SIG-M5 (cell line): ENCODE data around the gene OR7G3.

Source experiments
- DNase-seq: peaks from one replicate; lab custom pipeline; 2025; lab: John Stamatoyannopoulos, UW

The OR7G3 gene

DNA sequence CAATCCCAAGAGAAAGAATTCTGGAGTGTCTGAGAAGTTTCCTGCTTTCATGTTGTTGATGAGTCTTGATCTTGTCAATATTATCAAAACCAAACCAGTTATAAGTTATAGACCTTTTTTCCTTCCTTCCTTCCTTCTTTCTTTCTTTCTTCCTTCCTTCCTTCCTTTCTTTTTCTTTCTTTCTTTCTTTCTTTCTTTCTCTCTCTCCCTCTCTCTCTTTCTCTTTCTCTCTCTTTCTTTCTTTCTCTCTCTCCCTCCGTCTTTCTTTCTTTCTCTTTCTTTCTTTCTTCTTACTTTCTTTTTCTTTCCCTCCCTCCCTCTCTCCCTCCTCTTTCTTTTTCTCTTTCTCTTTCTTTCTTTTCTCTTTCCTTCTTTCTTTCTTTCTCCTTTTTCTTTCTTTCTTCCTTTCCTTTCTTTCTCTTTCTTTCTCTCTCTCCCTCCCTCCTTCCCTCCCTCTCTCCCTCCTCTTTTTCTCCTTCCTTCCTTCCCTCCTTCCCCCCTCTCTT lies at the start of gene OR7G3:
TSS of gene OR7G3 (minus strand) at position 51 of the 506 bp plus-strand sequence. CDS start at position 51, 0 bp downstream.
- no peak for DNase-seq

GRCh38 chr19:9175326-9175725 lies 48.6 kb upstream of the OR7G3 start:
- DNase-seq: no peak

DNA sequence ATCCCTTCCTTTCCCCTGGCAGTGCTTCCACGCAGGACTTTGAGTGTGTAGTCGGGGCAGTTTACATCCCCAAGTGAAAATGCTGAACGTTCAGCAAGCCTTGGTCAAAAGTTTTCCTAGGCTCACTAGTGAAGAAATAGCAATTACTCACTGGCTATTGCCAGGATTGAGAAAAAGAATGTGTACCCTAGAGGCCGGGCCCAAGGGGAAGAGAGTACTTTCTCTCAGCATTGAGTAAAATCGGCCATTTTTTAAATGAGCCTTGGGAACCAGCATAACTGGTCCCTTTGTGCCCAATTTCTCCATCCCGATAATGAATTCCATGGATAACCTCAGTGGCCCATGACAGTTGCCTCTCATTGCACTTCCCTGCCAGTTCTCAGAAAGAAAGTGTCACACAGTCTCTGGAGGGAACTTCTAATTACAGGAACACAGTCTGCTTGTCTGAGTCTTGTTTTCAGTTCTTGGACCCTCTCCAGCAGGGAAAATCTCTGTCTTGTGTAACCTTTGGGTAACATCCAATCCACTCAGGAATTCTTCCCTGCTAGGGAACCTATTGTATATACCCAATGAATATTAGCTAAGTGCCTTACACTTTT lies 44.7 kb upstream of the OR7G3 start:
- DNase-seq: no peak

- DNase-seq: no peak
Measured at GRCh38 chr19:9166846-9167245, 40.1 kb upstream of the OR7G3 start.

DNA sequence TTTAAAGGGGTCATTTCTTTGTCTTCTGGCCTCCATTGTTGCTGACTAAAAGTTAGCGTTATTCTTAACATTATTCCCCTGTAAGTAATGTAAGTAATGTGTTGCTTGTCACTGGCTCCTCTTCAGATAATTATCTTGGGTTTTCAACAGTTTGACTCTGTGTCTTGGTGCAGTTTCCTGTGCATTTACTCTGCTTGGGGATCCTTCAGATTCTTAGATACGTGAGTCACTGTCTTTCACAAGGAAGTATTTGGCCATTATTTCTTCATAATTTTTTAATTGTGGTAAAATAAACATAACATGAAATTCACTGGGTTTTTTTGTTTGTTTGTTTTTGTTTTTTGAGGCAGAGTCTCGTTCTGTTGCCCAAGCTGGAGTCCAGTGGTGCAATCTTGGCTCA lies 38.5 kb upstream of the OR7G3 start:
- no peak for DNase-seq

DNA sequence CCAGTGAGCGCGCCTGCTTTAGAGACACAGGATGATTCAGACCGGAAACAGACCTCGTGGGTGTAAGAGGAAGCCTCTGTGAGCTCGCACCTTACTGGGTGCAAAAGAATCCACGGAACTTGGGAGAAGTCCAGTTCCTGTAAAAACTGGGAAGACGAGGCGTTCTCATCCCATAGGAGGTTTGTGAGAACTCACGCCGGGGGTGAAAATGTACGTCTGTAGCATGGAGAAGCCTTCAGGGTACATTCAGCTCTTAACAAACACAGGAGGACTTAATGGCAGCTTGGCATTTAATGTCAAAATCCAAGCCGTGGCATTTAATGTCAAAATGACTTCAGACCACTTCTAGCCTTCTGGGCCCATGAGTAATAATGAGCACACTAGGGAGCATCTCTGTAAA lies 34.7 kb upstream of the OR7G3 start:
- DNase-seq: no peak

- DNase-seq: no peak
Measured at GRCh38 chr19:9159891-9160290, 33.1 kb upstream of the OR7G3 start.

DNA sequence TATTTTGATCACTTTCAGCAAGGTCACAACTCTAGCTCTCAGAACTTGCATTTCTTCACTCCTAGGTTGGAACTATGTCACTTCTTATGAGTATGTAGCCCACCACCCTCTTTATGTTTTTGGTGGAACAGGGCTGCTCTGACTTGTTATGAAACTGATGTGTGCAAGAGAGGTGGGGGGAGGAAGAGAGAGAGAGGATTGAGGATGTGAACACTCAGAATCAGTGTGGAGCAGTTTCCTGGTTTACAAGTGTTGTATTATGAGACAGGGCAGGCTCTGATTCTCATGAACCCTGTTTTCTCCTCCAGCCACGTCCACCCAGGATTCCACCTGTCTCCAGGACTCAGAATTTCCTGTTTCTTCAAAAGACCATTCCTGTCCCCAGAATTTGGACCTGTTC lies 29.6 kb upstream of the OR7G3 start:
- DNase-seq: no peak

DNA sequence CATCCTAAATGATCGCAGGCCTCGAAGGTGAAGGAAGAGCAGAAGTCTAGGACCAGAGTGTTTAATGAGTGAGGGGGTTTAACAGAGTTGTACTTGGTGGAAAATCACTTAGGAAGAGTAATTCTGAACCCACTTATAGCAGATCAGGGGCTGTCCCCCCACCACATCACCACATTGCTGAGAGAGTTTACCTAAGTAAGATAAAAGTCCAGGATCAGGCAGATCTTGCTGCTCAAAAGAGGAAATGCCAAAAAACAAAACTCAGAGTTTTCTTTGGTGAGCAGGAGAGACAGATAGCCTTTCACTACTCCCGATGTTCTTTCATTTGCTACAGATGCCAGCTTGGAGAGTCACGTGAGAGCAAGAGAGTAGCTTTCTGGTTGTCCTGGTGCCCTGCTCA lies 28.8 kb upstream of the OR7G3 start:
- DNase-seq: no peak

DNA sequence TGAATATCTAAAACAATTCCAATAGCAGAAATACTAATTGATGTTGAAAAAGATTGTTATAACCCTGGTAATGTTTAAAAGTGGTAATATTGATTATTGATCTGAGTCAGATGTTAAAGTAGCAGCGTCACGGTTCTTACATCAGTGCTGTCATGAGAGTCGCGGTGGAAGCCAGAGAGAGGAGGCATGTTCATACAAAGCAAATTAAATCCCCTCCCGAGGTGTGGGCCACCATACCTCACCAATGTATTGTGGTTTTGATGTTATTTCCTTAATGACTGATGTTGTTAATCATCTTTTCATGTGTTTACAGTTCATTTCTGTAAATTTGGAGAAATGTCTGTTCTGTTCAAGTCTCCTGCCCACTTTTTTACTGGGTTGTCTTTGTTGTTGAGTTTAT lies 24.6 kb upstream of the OR7G3 start:
- no peak for DNase-seq

DNA sequence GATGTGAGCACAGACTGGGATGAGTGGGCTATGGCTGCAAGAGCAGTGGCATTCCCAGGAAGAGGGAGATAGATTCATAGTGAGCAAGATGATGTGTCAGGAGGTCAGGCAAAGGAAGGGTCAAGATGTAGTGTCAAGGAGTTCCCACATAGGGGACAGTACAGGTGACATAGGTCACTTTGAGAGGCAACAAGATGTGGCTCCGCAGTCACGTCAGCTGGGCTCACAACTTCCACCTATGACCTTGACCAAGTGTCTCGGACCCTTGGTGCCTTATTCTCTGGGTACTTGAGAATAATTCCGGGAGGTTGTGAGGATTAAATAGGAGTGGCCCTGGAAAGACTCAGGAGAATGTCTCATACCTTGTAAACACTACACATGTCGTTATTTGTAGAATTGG lies 23.9 kb upstream of the OR7G3 start:
- DNase-seq: no peak

GRCh38 chr19:9149997-9150396 lies 23.2 kb upstream of the OR7G3 start:
- DNase-seq: no peak

GRCh38 chr19:9148697-9149096 lies 21.9 kb upstream of the OR7G3 start:
- no peak for DNase-seq

- no peak for DNase-seq
Measured at GRCh38 chr19:9146882-9147281, 20.1 kb upstream of the OR7G3 start.

DNA sequence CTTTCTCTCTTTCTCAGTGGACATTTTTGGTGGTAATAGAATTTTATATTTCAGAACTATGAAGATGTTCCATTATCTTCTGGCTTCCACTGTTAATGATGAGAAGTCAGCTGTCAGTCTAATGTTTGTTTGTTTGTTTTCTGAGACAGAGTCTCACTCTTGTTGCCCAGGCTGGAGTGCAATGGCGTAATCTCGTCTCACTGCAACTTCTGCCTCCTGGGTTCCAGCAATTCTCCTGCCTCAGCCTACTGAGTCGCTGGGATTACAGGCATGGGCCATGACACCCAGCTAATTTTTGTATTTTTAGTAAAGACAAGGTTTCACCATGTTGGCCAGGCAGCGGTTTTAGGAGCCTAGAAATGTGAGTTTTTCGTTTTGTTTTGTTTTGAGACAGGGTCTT lies 18.2 kb upstream of the OR7G3 start:
- no peak for DNase-seq

DNA sequence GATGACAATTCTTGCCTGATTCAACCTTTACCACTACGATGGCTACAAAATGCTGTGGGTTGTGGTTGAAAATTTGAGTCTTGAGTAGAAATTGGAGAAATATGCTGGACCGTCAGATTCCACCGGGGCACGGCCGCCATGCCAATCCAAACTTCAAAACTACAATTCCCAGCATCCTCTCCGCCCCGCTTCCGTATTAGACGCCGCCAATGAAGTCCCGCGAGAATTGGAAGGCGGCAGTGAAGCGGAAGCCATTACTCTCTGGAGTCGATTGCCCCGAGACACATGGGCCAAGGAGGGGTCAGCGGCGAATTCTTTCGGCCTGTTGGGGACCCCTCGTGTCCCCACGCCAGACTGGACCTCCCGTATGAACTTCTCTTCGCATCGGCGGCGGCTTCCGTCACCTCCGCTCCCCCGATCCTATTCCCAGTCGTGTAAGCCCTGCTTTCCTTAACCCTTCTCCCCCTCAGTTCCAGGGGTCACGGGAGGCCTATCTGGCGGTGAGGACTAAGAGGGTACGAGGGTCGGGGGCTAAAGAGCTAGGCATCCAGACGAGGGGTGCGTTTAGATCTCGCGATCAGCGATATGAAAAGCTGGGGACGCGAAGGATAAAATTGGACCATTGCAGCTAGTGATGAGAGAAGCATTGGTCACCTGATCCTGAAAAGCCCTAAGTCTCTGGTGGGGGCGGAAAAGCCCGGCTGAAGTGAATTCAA lies 13.6 kb upstream of the OR7G3 start, which contains the start of gene ZNF317:
TSS of gene ZNF317 (plus strand) at position 239 of the 716 bp plus-strand sequence. CDS start 15,620 bp downstream, outside the sequence.
- DNase-seq: peak; percentile 59

DNA sequence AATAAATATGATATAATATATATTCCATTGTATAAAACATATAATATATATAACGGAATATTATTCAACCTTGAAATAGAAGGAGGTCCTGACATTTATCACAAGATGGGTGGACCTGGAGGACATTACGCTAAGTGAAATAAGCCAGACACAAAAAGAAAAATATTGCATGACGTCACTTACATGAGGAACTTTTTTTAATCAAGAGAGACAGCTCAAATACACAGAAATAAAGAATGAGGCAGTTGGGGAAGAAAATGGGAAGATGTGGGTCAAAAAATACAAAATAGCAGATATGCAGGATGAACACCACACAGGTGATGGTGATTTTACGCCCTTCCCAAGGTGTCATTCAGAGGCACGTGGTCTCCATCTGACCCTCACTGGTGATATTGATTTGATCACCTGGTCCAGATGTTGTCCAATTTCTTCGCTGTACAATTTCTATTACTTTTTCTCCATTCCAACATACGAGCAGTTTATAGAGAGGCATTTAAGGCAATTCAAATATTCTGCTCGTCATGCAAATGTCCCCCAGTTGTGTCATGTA lies 12.9 kb upstream of the OR7G3 start:
- no peak for DNase-seq

- DNase-seq: no peak
Measured at GRCh38 chr19:9132422-9132821, 5.7 kb upstream of the OR7G3 start.

DNA sequence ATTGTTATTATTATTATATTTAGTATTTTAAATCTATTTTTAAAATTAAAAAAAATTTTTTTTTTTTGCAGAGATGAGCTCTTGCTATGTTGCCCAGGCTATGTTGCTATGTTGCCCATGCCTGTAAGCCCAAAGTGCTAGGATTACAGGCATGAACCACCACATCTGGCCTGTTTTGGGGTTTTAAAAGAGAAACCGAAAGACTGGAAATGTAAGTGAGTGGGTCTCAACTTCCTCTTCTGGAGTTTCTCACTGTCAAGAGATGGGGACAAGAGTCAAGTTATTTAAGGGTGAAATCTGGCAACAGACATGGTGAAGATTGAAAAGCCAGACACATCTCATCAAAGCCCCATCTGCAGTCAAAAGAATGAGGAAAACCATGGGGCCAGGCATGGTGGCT lies 4.2 kb upstream of the OR7G3 start:
- DNase-seq: no peak

DNA sequence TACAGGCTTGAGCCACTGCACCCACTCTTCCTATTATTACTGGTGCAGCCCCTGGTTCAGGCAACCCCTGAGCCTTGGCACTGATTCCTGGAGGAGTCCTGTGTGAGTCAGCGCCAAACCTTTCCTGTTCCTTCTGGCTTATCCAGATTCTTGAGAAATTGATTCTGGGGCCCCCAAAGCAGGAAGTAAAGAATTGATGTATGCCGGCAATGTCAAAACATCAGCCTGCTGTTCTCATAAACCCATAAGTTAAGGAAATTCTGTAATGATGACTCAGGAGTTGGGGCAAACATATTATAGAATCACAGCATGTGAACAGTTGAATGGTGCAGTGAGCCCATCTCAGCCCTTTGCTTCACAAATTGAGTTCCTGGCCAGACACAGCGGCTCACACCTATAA lies 1.4 kb upstream of the OR7G3 start:
- no peak for DNase-seq

- no peak for DNase-seq
Measured at GRCh38 chr19:9116547-9116946, 10.2 kb downstream of the OR7G3 start.

DNA sequence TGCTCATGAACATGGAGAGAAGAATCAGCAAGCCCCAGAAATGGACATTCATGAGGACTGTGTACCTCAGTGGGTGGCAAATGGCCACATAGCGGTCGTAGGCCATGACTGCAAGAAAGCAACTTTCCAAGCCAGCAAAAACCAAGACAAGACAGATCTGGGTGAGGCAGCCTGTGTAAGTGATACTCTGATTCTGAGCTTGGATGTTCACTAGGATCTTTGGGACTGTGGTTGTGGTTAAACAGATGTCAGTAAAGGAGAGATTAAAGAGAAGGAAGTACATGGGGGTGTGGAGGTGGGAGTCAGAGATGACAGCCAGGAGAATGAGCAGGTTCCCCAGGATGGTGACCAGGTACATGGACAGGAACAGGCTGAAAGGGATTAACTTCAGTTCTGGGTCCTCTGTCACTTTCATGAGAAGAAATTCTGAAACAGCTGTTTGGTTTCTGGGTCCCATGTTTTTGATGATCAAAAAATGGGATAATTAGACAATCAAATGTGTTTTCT lies 11.4 kb downstream of the OR7G3 start, which contains the start of gene OR7G1:
TSS of gene OR7G1 (minus strand) at position 457 of the 507 bp plus-strand sequence. CDS start at position 457, 0 bp downstream.
- no peak for DNase-seq

GRCh38 chr19:9109959-9110358 lies 16.8 kb downstream of the OR7G3 start:
- no peak for DNase-seq
